ENCODE results near the gene UPF3A.
"Not testable (repeated sequence)": the region's sequence is repeated elsewhere in the genome, so short reads cannot be mapped to it uniquely, and the experiment has no call there.

Gene UPF3A

GRCh38 chr13:114328595-114328994, 47.2 kb downstream of the UPF3A start:
- Histone ChIP-seq H3K27ac (ENCODE audit: insufficient read depth, low read depth, low read length, poor library complexity, severe bottlenecking) (no peak overlapping the region), H3K4me3 (ENCODE audit: insufficient read depth, low read depth, low read length) (no peak overlapping the region), H3K36me3 (ENCODE audit: control insufficient read depth, insufficient read depth, low read length) (peaks cover 21% of the 10 kb centered on the region), H3K4me1 (ENCODE audit: control insufficient read depth, insufficient read depth, low read length) (no peaks in the 10 kb centered on the region), H3K27me3 (ENCODE audit: control insufficient read depth, insufficient read depth, low read length, poor library complexity, severe bottlenecking) (no peaks in the 10 kb centered on the region), H3K9me3 (ENCODE audit: control insufficient read depth, low read length) (no peaks in the 10 kb centered on the region)
- WGBS, 2 experiments = 97 to 100% methylated on average over 1 of the region's 1 CpG

GRCh38 chr13:114330086-114330485, 48.7 kb downstream of the UPF3A start:
- WGBS, 2 experiments = 90 to 94% methylated on average over 5 of the region's 5 CpGs
- Histone ChIP-seq H3K4me1 (ENCODE audit: control insufficient read depth, insufficient read depth, low read length) (no peaks in the 10 kb centered on the region), H3K36me3 (ENCODE audit: control insufficient read depth, insufficient read depth, low read length) (peaks cover 6% of the 10 kb centered on the region), H3K4me3 (ENCODE audit: insufficient read depth, low read depth, low read length) (no peak overlapping the region), H3K9me3 (ENCODE audit: control insufficient read depth, low read length) (no peaks in the 10 kb centered on the region), H3K27me3 (ENCODE audit: control insufficient read depth, insufficient read depth, low read length, poor library complexity, severe bottlenecking) (no peaks in the 10 kb centered on the region), H3K27ac (ENCODE audit: insufficient read depth, low read depth, low read length, poor library complexity, severe bottlenecking) (no peak overlapping the region)

DNA sequence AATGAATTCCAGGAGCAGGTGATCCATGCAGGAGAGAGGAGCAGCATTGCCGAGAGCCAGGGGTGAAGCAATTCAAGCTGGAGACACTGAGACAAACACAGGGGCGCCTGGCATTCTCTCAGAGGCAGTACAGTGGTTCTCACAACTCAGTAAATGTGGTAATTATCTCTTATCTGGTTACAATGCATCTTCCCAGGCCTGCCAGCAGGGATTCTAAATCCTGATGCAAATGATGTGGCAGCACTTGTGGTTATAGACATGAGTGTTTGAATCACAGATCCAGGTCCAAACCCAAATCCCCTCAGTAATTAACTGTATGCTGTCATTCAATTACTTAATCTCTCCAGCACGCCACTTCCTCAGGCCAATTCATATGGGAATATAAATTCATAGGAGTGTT, 52.5 kb downstream of the UPF3A start:
- WGBS, 2 experiments = 44 to 49% methylated on average over 2 of the region's 3 CpGs
- not testable (repeated sequence) for H3K27ac ChIP-seq (ENCODE audit: insufficient read depth, low read depth, low read length, poor library complexity, severe bottlenecking); H3K27me3 ChIP-seq (ENCODE audit: control insufficient read depth, insufficient read depth, low read length, poor library complexity, severe bottlenecking)

DNA sequence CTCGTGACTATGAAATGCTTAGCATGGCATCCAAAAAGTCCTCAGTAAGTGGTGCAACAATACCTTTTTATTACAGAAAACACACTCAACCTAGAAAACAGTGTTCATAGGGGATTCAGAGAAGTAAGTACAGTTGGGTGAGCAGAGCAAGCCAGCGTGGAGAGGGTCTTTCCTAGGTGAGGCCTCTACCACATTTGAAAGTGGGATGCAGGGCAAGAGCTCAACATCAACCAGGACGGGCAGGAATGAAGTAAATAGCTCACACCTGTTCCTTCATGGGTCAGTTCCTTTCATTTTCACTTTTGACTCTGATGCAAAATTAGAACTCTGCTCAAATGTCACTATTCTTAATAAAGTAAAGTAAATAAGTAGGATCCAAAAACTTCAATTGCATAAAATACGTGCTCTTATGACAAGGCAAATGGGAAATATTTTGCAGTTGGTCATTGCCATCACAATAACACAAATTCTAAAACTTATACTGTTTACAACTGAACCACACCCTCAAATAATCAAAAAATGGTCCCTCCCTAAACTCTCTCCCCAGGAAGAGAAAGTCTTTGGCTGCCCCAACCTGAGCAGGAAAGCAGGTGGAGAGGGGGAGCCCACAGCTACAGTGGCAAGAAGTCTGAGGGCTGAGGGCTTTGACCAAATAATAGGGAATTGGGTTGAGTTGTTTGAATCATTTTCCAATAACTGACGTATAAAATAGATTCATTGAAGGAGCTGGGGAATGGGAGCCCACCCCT, 53.1 kb downstream of the UPF3A start:
- no peaks in the 10 kb centered on the region for H3K36me3 ChIP-seq (ENCODE audit: control insufficient read depth, insufficient read depth, low read length)
- H3K27ac ChIP-seq (ENCODE audit: insufficient read depth, low read depth, low read length, poor library complexity, severe bottlenecking) = no peak overlapping the region
- no peaks in the 10 kb centered on the region for H3K9me3 ChIP-seq (ENCODE audit: control insufficient read depth, low read length)
- H3K27me3 ChIP-seq (ENCODE audit: control insufficient read depth, insufficient read depth, low read length, poor library complexity, severe bottlenecking) = no peaks in the 10 kb centered on the region
- H3K4me3 ChIP-seq (ENCODE audit: insufficient read depth, low read depth, low read length) = no peak overlapping the region
- 88% methylated on average over 4 to 5 of the region's 5 CpGs for WGBS, 2 experiments
- H3K4me1 ChIP-seq (ENCODE audit: control insufficient read depth, insufficient read depth, low read length) = no peaks in the 10 kb centered on the region

More for the DNA sequence above, 52.5 kb downstream of the UPF3A start:
- H3K9me3 ChIP-seq (ENCODE audit: control insufficient read depth, low read length); H3K36me3 ChIP-seq (ENCODE audit: control insufficient read depth, insufficient read depth, low read length); H3K4me1 ChIP-seq (ENCODE audit: control insufficient read depth, insufficient read depth, low read length); H3K4me3 ChIP-seq (ENCODE audit: insufficient read depth, low read depth, low read length): not testable (repeated sequence)

GRCh38 chr13:114336457-114336856, 55.1 kb downstream of the UPF3A start:
- WGBS, 2 experiments = 100% methylated on average over 1 of the region's 1 CpG; no CpG with 5 or more reads in 1 of the 2 experiments
- H3K4me3 ChIP-seq (ENCODE audit: insufficient read depth, low read depth, low read length); H3K36me3 ChIP-seq (ENCODE audit: control insufficient read depth, insufficient read depth, low read length); H3K27ac ChIP-seq (ENCODE audit: insufficient read depth, low read depth, low read length, poor library complexity, severe bottlenecking); H3K4me1 ChIP-seq (ENCODE audit: control insufficient read depth, insufficient read depth, low read length); H3K27me3 ChIP-seq (ENCODE audit: control insufficient read depth, insufficient read depth, low read length, poor library complexity, severe bottlenecking); H3K9me3 ChIP-seq (ENCODE audit: control insufficient read depth, low read length): not testable (repeated sequence)

DNA sequence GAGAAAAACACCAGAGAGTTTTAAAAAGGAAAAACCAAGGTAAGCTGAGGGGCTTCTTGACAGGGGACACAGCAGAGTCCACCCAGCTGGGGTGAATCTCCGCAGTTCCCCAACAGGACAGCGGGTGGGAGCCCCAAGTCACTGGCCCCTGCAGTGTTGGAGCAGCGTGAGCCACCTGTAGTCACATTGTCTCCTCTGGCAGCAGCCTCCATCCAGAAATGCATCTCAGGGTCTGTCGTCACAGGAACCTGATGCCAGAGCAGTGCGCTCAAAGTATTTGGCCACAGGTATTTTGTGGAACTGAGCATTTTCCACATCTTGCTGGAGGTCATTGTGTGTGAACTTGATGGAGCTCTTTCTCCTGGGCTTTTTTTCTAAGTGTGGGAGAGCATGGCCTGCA, 57.6 kb downstream of the UPF3A start:
- no peaks in the 10 kb centered on the region for H3K36me3 ChIP-seq (ENCODE audit: control insufficient read depth, insufficient read depth, low read length)

GRCh38 chr13:114339857-114340534, 58.6 kb downstream of the UPF3A start:
- Histone ChIP-seq H3K36me3 (ENCODE audit: control insufficient read depth, insufficient read depth, low read length) (no peaks in the 10 kb centered on the region), H3K9me3 (ENCODE audit: control insufficient read depth, low read length) (no peaks in the 10 kb centered on the region), H3K4me3 (ENCODE audit: insufficient read depth, low read depth, low read length) (no peak overlapping the region), H3K27me3 (ENCODE audit: control insufficient read depth, insufficient read depth, low read length, poor library complexity, severe bottlenecking) (no peaks in the 10 kb centered on the region), H3K27ac (ENCODE audit: insufficient read depth, low read depth, low read length, poor library complexity, severe bottlenecking) (no peak overlapping the region), H3K4me1 (ENCODE audit: control insufficient read depth, insufficient read depth, low read length) (no peaks in the 10 kb centered on the region)
- WGBS, 2 experiments = 84 to 86% methylated on average over 9 to 10 of the region's 10 CpGs

More for the DNA sequence above, 57.6 kb downstream of the UPF3A start:
- 83 to 89% methylated on average over 5 of the region's 5 CpGs for WGBS, 2 experiments
- H3K4me3 ChIP-seq (ENCODE audit: insufficient read depth, low read depth, low read length) = no peak overlapping the region
- no peaks in the 10 kb centered on the region for H3K9me3 ChIP-seq (ENCODE audit: control insufficient read depth, low read length)
- H3K4me1 ChIP-seq (ENCODE audit: control insufficient read depth, insufficient read depth, low read length) = no peaks in the 10 kb centered on the region
- H3K27ac ChIP-seq (ENCODE audit: insufficient read depth, low read depth, low read length, poor library complexity, severe bottlenecking) = no peak overlapping the region
- H3K27me3 ChIP-seq (ENCODE audit: control insufficient read depth, insufficient read depth, low read length, poor library complexity, severe bottlenecking) = no peaks in the 10 kb centered on the region

- H3K9me3 ChIP-seq (ENCODE audit: control insufficient read depth, low read length) = no peaks in the 10 kb centered on the region
- no peak overlapping the region for H3K27ac ChIP-seq (ENCODE audit: insufficient read depth, low read depth, low read length, poor library complexity, severe bottlenecking)
- H3K4me3 ChIP-seq (ENCODE audit: insufficient read depth, low read depth, low read length) = no peak overlapping the region
- H3K27me3 ChIP-seq (ENCODE audit: control insufficient read depth, insufficient read depth, low read length, poor library complexity, severe bottlenecking) = no peaks in the 10 kb centered on the region
- no peaks in the 10 kb centered on the region for H3K4me1 ChIP-seq (ENCODE audit: control insufficient read depth, insufficient read depth, low read length)
- WGBS, 2 experiments = 78 to 80% methylated on average over 14 of the region's 14 CpGs
- no peaks in the 10 kb centered on the region for H3K36me3 ChIP-seq (ENCODE audit: control insufficient read depth, insufficient read depth, low read length)
These were observed 59.8 kb downstream of the UPF3A start for GRCh38 chr13:114341003-114341777.

DNA sequence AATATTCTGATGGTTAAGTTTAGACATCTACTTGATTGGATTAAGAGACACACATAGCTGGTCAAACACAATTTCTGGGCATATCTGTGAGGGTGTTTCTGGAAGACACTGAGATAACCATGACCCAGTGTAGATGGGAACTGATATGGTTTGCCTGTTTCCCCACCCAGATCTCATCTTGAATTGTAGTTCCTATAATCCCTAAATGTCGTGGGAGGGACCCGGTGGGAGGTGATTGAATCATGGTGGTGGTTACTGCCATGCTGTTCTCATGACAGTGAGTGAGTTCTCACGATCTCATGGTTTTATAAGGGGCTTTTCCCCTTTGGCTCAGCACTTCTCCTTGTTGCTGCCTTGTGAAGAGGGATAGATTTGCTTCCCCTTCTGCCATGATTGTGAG, 65.9 kb downstream of the UPF3A start:
- not testable (repeated sequence) for H3K27ac ChIP-seq (ENCODE audit: insufficient read depth, low read depth, low read length, poor library complexity, severe bottlenecking); H3K27me3 ChIP-seq (ENCODE audit: control insufficient read depth, insufficient read depth, low read length, poor library complexity, severe bottlenecking); H3K4me3 ChIP-seq (ENCODE audit: insufficient read depth, low read depth, low read length); H3K9me3 ChIP-seq (ENCODE audit: control insufficient read depth, low read length); H3K4me1 ChIP-seq (ENCODE audit: control insufficient read depth, insufficient read depth, low read length); H3K36me3 ChIP-seq (ENCODE audit: control insufficient read depth, insufficient read depth, low read length)
- 86 to 92% methylated on average over 2 to 3 of the region's 3 CpGs for WGBS, 2 experiments

GRCh38 chr13:114352763-114353162, 71.4 kb downstream of the UPF3A start:
- H3K27ac ChIP-seq (ENCODE audit: insufficient read depth, low read depth, low read length, poor library complexity, severe bottlenecking); H3K4me3 ChIP-seq (ENCODE audit: insufficient read depth, low read depth, low read length); H3K36me3 ChIP-seq (ENCODE audit: control insufficient read depth, insufficient read depth, low read length); H3K4me1 ChIP-seq (ENCODE audit: control insufficient read depth, insufficient read depth, low read length); H3K9me3 ChIP-seq (ENCODE audit: control insufficient read depth, low read length); H3K27me3 ChIP-seq (ENCODE audit: control insufficient read depth, insufficient read depth, low read length, poor library complexity, severe bottlenecking): not testable (repeated sequence)
- WGBS, 2 experiments = 88% methylated on average over 33 of the region's 34 CpGs

Data from ectodermal cell (in vitro differentiated cells).